ENCODE results near the gene CDH18.

CDH18 gene

DNA sequence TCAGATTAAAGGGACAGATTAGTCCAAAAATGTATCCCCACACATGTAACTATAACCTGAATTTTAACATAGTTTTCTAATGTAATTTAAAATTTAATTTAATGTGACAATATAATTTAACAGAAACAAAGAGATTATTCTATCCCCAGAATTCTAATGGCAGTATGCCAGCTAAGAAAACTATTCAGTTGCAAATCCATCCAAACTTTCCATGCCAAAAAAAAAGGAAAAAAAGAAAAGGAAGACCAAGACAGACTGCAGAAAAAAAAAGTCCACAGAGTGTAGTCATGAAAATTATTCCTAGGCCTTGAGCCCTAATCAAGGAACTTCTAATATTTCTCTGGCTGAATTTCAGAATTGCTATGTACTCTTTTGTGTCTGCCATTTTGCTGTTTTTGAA is 217.6 kb downstream of the CDH18 start:
- Histone ChIP-seq H3K36me3 (ENCODE audit: low read depth) (no peaks in the 10 kb centered on the region), H3K4me3 (ENCODE audit: severe bottlenecking) (no peak overlapping the region), H3K9me3 (ENCODE audit: severe bottlenecking) (no peaks in the 10 kb centered on the region), H3K4me1 (ENCODE audit: insufficient read depth, poor library complexity, severe bottlenecking) (no peaks in the 10 kb centered on the region), H3K27ac (ENCODE audit: poor library complexity, severe bottlenecking) (no peak overlapping the region), H3K27me3 (ENCODE audit: insufficient read depth, poor library complexity, severe bottlenecking) (no peaks in the 10 kb centered on the region)
- ATAC-seq (ENCODE audit: low read depth) (no peak), DNase-seq (ENCODE audit: low spot score) (no peak)
- TF ChIP-seq, protein P1, sequence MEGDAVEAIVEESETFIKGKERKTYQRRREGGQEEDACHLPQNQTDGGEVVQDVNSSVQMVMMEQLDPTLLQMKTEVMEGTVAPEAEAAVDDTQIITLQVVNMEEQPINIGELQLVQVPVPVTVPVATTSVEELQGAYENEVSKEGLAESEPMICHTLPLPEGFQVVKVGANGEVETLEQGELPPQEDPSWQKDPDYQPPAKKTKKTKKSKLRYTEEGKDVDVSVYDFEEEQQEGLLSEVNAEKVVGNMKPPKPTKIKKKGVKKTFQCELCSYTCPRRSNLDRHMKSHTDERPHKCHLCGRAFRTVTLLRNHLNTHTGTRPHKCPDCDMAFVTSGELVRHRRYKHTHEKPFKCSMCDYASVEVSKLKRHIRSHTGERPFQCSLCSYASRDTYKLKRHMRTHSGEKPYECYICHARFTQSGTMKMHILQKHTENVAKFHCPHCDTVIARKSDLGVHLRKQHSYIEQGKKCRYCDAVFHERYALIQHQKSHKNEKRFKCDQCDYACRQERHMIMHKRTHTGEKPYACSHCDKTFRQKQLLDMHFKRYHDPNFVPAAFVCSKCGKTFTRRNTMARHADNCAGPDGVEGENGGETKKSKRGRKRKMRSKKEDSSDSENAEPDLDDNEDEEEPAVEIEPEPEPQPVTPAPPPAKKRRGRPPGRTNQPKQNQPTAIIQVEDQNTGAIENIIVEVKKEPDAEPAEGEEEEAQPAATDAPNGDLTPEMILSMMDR (IDR thresholded peaks at IDR 0.05; ENCODE audit: poor library complexity, severe bottlenecking), result no peak

DNA sequence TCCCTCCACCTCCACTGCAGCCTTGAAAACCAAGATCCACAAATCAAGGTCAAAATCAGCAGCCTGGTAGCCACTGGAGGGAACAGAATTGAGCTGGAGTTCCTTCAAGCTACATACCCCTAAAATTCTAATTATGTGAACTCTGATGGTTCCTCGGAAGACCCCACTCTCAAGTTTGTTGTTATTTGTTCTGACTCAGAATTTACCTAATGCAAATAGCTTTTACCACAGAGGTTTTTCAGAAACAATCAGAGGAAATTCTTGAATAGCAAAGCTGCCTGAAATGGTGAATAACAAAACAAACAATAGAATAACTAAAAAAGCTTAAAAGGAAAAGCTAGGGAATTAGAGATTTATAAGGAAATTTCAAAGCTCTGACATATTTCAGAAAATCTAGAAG is 220.0 kb downstream of the CDH18 start:
- Histone ChIP-seq H3K27me3 (ENCODE audit: insufficient read depth, poor library complexity, severe bottlenecking) (no peaks in the 10 kb centered on the region), H3K36me3 (ENCODE audit: low read depth) (no peaks in the 10 kb centered on the region), H3K9me3 (ENCODE audit: severe bottlenecking) (no peaks in the 10 kb centered on the region), H3K4me1 (ENCODE audit: insufficient read depth, poor library complexity, severe bottlenecking) (no peaks in the 10 kb centered on the region), H3K27ac (ENCODE audit: poor library complexity, severe bottlenecking) (no peak overlapping the region), H3K4me3 (ENCODE audit: severe bottlenecking) (no peak overlapping the region)
- DNase-seq (ENCODE audit: low spot score) (no peak), ATAC-seq (ENCODE audit: low read depth) (no peak)
- TF ChIP-seq, protein P1 (IDR thresholded peaks at IDR 0.05; ENCODE audit: poor library complexity, severe bottlenecking), result no peak

DNA sequence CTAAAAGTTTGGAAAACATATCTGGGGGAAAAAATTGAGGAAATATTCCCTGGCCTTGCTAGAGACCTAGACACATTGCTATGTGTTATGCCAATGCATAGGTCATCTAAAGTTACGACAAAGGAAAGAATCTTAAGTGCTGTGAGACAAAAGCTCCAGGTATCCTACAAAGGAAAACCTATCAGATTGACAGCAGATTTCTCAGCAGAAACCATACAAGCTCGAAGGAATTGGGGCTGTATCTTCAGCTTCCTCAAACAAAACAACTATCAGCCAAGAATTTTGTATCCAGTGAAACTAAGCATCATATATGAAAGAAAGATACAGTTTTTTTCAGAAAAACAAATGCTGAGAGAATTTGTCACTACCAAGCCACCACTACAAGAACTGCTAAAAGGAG is 234.4 kb downstream of the CDH18 start:
- DNase-seq (ENCODE audit: low spot score) (no peak), ATAC-seq (ENCODE audit: low read depth) (no peak)
- no peak overlapping the region for H3K4me3 ChIP-seq (ENCODE audit: severe bottlenecking)
- H3K36me3 ChIP-seq (ENCODE audit: low read depth), result no peaks in the 10 kb centered on the region
- H3K27ac ChIP-seq (ENCODE audit: poor library complexity, severe bottlenecking), result no peak overlapping the region
- H3K27me3 ChIP-seq (ENCODE audit: insufficient read depth, poor library complexity, severe bottlenecking), result no peaks in the 10 kb centered on the region
- no peaks in the 10 kb centered on the region for H3K4me1 ChIP-seq (ENCODE audit: insufficient read depth, poor library complexity, severe bottlenecking)
- TF ChIP-seq, protein P1 (IDR thresholded peaks at IDR 0.05; ENCODE audit: poor library complexity, severe bottlenecking), result no peak
- peaks cover 4% of the 10 kb centered on the region for H3K9me3 ChIP-seq (ENCODE audit: severe bottlenecking)

DNA sequence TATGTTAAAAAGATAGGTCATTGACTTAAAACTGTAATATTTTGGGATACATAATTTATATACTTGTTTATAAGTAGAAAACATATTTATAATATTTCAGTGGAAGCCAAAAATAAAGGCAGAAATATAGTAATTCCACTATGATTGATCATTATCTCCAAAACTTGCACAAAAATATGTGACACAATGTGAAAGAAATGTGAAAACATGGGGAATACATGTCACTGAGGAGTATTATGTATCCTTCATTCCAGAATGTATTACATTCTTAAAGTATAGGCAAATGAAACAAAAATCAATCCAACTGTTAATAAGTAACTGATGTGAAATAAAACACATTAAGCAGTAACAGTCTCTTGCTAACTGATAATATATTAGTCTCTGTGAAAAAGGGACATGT is 236.7 kb downstream of the CDH18 start:
- Histone ChIP-seq H3K27me3 (ENCODE audit: insufficient read depth, poor library complexity, severe bottlenecking) (no peaks in the 10 kb centered on the region), H3K9me3 (ENCODE audit: severe bottlenecking) (peaks cover 4% of the 10 kb centered on the region), H3K36me3 (ENCODE audit: low read depth) (no peaks in the 10 kb centered on the region), H3K4me1 (ENCODE audit: insufficient read depth, poor library complexity, severe bottlenecking) (no peaks in the 10 kb centered on the region), H3K4me3 (ENCODE audit: severe bottlenecking) (no peak overlapping the region), H3K27ac (ENCODE audit: poor library complexity, severe bottlenecking) (no peak overlapping the region)
- DNase-seq (ENCODE audit: low spot score), result no peak
- ATAC-seq (ENCODE audit: low read depth), result no peak
- TF ChIP-seq, protein P1 (IDR thresholded peaks at IDR 0.05; ENCODE audit: poor library complexity, severe bottlenecking), result no peak

DNA sequence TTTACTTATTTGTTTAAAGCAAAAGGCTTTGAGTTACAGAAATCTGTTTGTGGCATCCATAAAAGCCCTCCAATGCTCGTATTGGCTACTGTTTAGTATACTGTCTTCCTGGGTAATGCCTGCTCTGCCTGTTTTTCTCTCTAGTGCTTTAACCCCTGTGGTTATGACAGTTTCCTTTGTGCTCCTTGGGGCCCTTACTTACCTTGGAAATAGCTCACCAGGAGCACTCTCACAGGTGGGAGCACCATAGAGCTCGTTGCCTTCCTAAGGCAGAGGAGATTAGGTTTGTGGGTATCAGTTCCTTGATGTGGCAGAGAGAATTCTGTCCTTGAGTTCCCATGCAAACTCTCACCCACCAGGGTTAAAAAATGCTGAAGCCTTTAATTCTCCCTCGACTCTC is 242.8 kb downstream of the CDH18 start:
- TF ChIP-seq, protein P1 (IDR thresholded peaks at IDR 0.05; ENCODE audit: poor library complexity, severe bottlenecking), result no peak
- H3K4me1 ChIP-seq (ENCODE audit: insufficient read depth, poor library complexity, severe bottlenecking), result no peaks in the 10 kb centered on the region
- H3K36me3 ChIP-seq (ENCODE audit: low read depth), result no peaks in the 10 kb centered on the region
- no peak overlapping the region for H3K4me3 ChIP-seq (ENCODE audit: severe bottlenecking)
- ATAC-seq (ENCODE audit: low read depth) (no peak), DNase-seq (ENCODE audit: low spot score) (no peak)
- no peak overlapping the region for H3K27ac ChIP-seq (ENCODE audit: poor library complexity, severe bottlenecking)
- no peaks in the 10 kb centered on the region for H3K27me3 ChIP-seq (ENCODE audit: insufficient read depth, poor library complexity, severe bottlenecking)
- H3K9me3 ChIP-seq (ENCODE audit: severe bottlenecking), result no peaks in the 10 kb centered on the region
